K562 (cell line): ENCODE data around the gene KRTAP10-4. TPM values are rescaled to one million over a fixed set of nuclear protein-coding genes. Genes with fewer than 3 reads are reported as not detected.
A peak's percentile ranks its signal among the peaks of the same experiment; 100 is the strongest.

Experiments used
- COPS2 ChIP-seq: fragments of 450-650 bp; conservative IDR thresholded peaks from 2 replicates; pipeline ENCODE4 v1.6.1; 2016; ENCODE audit warnings: mild to moderate bottlenecking, moderate library complexity
- E2F1 ChIP-seq: sonication (generic); formaldehyde crosslinking; IDR thresholded peaks from 2 replicates; pipeline ENCODE4 v1.8.1; 2023; ENCODE audit warnings: mild to moderate bottlenecking, missing genetic modification reagents, moderate library complexity
- ELF2 ChIP-seq: fragments of 250-450 bp; sonication (Bioruptor Pico); IDR thresholded peaks from 2 replicates; pipeline ENCODE4 v1.5.0; 2021; ENCODE audit warnings: mild to moderate bottlenecking
- ELK3 ChIP-seq: fragments of 450-650 bp; formaldehyde crosslinking; IDR thresholded peaks from 2 replicates; pipeline ENCODE4 v1.4.0; 2020; ENCODE audit warnings: mild to moderate bottlenecking
- EP400 ChIP-seq: fragments of 450-650 bp; IDR thresholded peaks from 2 replicates; pipeline ENCODE4 v1.6.1; 2017; ENCODE audit warnings: antibody characterized with exemption, mild to moderate bottlenecking, moderate library complexity
- FOXM1 ChIP-seq, 2 experiments: fragments of 450-650 bp in 1 of 2; sonication (generic) in 1 of 2; formaldehyde crosslinking in 1 of 2; IDR thresholded peaks; 2 replicates each; pipeline versions ENCODE4 v1.6.1 to v1.9.0; 2017 to 2022; ENCODE audit warnings: low read depth in 2 of 2, mild to moderate bottlenecking in 2 of 2, missing genetic modification reagents in 1 of 2, moderate library complexity in 1 of 2
- HOXB6 ChIP-seq: fragments of 250-450 bp; sonication (Bioruptor Pico); IDR thresholded peaks from 2 replicates; pipeline ENCODE4 v1.5.1; 2022; ENCODE audit warnings: mild to moderate bottlenecking, borderline replicate concordance
- JUND ChIP-seq, 2 experiments: IDR thresholded peaks; 2 replicates in 1 of 2; 3 replicates in 1 of 2; pipeline ENCODE4 v1.6.1; 2011; ENCODE audit warnings: borderline replicate concordance in 2 of 2, low read depth in 2 of 2, low read length in 2 of 2, improper control_type of control experiment in 1 of 2, missing biosample characterization in 1 of 2, missing genetic modification characterization in 1 of 2, missing genetic modification reagents in 1 of 2
- KAT2B ChIP-seq: IDR thresholded peaks from one replicate; pipeline ENCODE4 v1.6.1; 2012; ENCODE audit warnings: low read depth, mild to moderate bottlenecking, control low read depth, inconsistent platforms, low read length, moderate library complexity
- KDM1A ChIP-seq, 2 experiments: fragments of 450-650 bp; IDR thresholded peaks; 2 replicates each; pipeline ENCODE4 v1.6.1; 2016; ENCODE audit warnings: mild to moderate bottlenecking in 2 of 2
- MAZ ChIP-seq, 2 experiments: fragments of 450-650 bp in 1 of 2; sonication (generic) in 1 of 2; formaldehyde crosslinking; IDR thresholded peaks in 1 of 2; conservative IDR thresholded peaks in 1 of 2; 2 replicates each; pipeline versions ENCODE4 v1.4.0 to v1.5.0; 2020; ENCODE audit warnings: mild to moderate bottlenecking in 1 of 2, missing genetic modification reagents in 1 of 2
- MTA2 ChIP-seq: fragments of 450-650 bp; IDR thresholded peaks from 2 replicates; pipeline ENCODE4 v1.6.1; 2016; ENCODE audit warnings: low read depth
- NR4A1 ChIP-seq, 2 experiments: fragments of 250-450 bp in 1 of 2; fragments of 450-650 bp in 1 of 2; sonication (Bioruptor Pico) in 1 of 2; IDR thresholded peaks; 2 replicates each; pipeline versions ENCODE4 v1.4.0 to v1.6.1; 2016 to 2020; ENCODE audit warnings: mild to moderate bottlenecking in 2 of 2, missing compliant biosample characterization in 1 of 2, missing genetic modification characterization in 1 of 2, moderate library complexity in 1 of 2
- POLR2G ChIP-seq: fragments of 200-400 bp; formaldehyde crosslinking; IDR thresholded peaks from 2 replicates; pipeline ENCODE4 v1.6.1; 2017; ENCODE audit warnings: low read depth, mild to moderate bottlenecking, antibody characterized with exemption, low read length, moderate library complexity
- PTBP1 ChIP-seq: fragments of 200-400 bp; formaldehyde crosslinking; IDR thresholded peaks from 2 replicates; pipeline ENCODE4 v1.6.1; 2017; ENCODE audit warnings: low read depth, low read length
- RAD21 ChIP-seq, 2 experiments: fragments of 250-450 bp in 1 of 2; fragments of 450-650 bp in 1 of 2; sonication (Bioruptor Pico) in 1 of 2; formaldehyde crosslinking in 1 of 2; IDR thresholded peaks in 1 of 2; conservative IDR thresholded peaks in 1 of 2; 2 replicates each; pipeline versions ENCODE4 v1.4.0 to v1.8.0; 2020 to 2022; ENCODE audit warnings: mild to moderate bottlenecking in 2 of 2, moderate library complexity in 1 of 2
- SMARCA4 ChIP-seq: fragments of 450-650 bp; IDR thresholded peaks from 2 replicates; pipeline ENCODE4 v1.6.1; 2016
- ZBED1 ChIP-seq: IDR thresholded peaks from 2 replicates; pipeline ENCODE4 v1.6.1; 2014
- ZBTB8A ChIP-seq: fragments of 450-650 bp; IDR thresholded peaks from 2 replicates; pipeline ENCODE4 v1.6.1; 2018; ENCODE audit warnings: mild to moderate bottlenecking, moderate library complexity; ENCODE audit not compliant: partially characterized antibody
- ZFP36 ChIP-seq: fragments of 150-350 bp; IDR thresholded peaks from 2 replicates; pipeline ENCODE4 v1.6.1; 2018; ENCODE audit warnings: low read length, low read depth; ENCODE audit not compliant: partially characterized antibody
- ZNF224 ChIP-seq: sonication (generic); formaldehyde crosslinking; IDR thresholded peaks from 2 replicates; pipeline ENCODE4 v1.8.0; 2022; ENCODE audit warnings: mild to moderate bottlenecking, missing genetic modification reagents
- ZNF695 ChIP-seq: fragments of 450-650 bp; formaldehyde crosslinking; IDR thresholded peaks from 2 replicates; pipeline ENCODE4 v1.4.0; 2020; ENCODE audit warnings: mild to moderate bottlenecking, moderate library complexity
- ZNF764 ChIP-seq: fragments of 250-450 bp; sonication (Bioruptor Pico); IDR thresholded peaks from 2 replicates; pipeline ENCODE4 v1.4.0; 2020; ENCODE audit warnings: low read depth, mild to moderate bottlenecking, moderate library complexity
- polyA plus RNA-seq, 8 experiments: library from polyadenylated mRNA; depleted of rRNA in 4 of 8; stranded (reverse) in 5 of 8; unstranded in 3 of 8; fragments of >200 nt; fragmentation: Nextera tagmentation in 2 of 8; fragmentation: Illumina TruSeq in 1 of 8; extraction: Ambion mirVana in 2 of 8; extraction: Trizol in 1 of 8; gene quantifications; 2 replicates each; pipeline versions ENCODE4 v1.2.1 to v1.2.3, GENCODE V29; 2011 to 2014; ENCODE audit warnings: inconsistent platforms in 1 of 8, missing spikeins in 1 of 8
- total RNA-seq, 7 experiments: library from RNA; depleted of rRNA in 6 of 7; stranded (reverse); fragments of >200 nt in 6 of 7; fragmentation: Illumina TruSeq in 2 of 7; extraction: Trizol in 2 of 7; gene quantifications; 2 replicates each; pipeline versions ENCODE4 v1.2.1 to v1.2.3, GENCODE V29; 2011 to 2021; ENCODE audit warnings: low replicate concordance in 1 of 7
- TF ChIP-seq, protein P1 (sequence below): fragments of 250-450 bp; sonication (Bioruptor Pico); IDR thresholded peaks from 2 replicates; pipeline ENCODE4 v1.4.0; 2020; ENCODE audit warnings: mild to moderate bottlenecking

Gene KRTAP10-4
- total and polyA plus RNA-seq, 9 of the 15 experiments (the other 6 are each of a cell fraction or from before 2014, with no cell fraction given), result not detected

DNA sequence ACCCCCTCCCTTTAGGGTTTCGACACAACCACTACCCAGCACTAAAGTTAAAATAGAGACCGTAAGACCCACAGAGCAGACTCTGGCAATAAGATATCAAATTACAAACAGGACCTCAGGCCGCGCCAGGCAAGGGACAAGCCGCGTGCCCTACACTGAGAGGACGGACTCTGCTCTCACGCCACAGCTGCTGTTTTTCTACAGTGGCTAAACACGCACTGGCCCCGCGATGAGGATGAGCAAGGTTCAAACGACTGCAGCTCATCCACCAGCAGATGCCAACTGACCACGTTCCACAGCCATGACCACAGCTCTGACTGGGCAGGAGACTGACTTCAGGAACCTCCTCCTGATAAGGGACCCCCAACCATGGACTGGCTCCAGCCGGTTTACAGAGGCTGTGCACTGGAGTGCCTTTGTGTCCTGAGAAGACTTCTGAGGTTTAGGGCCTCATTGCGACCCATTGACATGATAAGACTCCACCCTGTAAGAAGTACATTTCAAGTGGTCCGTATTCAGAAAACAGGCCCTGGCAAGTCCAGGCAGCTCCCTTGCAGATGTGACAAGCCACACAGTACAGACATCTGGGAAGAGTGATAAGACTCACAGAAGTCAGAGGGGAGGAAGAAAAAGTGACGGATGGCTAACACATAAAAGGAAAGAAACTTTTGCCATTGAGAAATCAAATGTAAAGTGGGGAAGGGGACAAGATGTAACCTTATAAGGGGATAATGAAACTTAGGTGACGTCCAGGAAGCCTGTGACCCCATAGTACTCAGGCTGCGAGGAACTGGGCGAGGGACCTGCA lies 20.3 kb downstream of the KRTAP10-4 start (continued):
- TF ChIP-seq ZNF224 (CRISPR knock-in tag) (no peak), E2F1 (CRISPR knock-in tag) (0 out of 2 replicates have a peak, but pooled peaks have one; percentile 26), PTBP1 (0 out of 2 replicates have a peak, but pooled peaks have one; percentile 44), MTA2 (peak; percentile 92), EP400 (peak; percentile 65; the same call in 1 of the 2 replicates), MAZ (CRISPR knock-in tag; conservative IDR thresholded peaks at IDR 0.05 in 1 of 2, IDR thresholded peaks at IDR 0.05 in 1 of 2) (peak in 1 of 2 experiments; percentile 49; a peak in 2 of 4 replicates), KDM1A (IDR thresholded peaks at IDR 0.05) (peak; percentile 72 to 84), HOXB6 (CRISPR knock-in tag) (no peak), KAT2B (peak; percentile 39), ZNF695 (CRISPR knock-in tag) (no peak), ZBTB8A (no peak), ZFP36 (peak; percentile 75), POLR2G (no peak), FOXM1 (IDR thresholded peaks at IDR 0.05; ENCODE audit: low read depth) (peak; percentile 76), FOXM1 (CRISPR knock-in tag; IDR thresholded peaks at IDR 0.05; ENCODE audit: low read depth) (no peak), ELK3 (no peak), NR4A1 (CRISPR knock-in tag; IDR thresholded peaks at IDR 0.05) (no peak), NR4A1 (tag; IDR thresholded peaks at IDR 0.05) (peak; percentile 98), JUND (IDR thresholded peaks at IDR 0.05; ENCODE audit: borderline replicate concordance, low read depth, low read length) (peak; percentile 54), JUND (tag; IDR thresholded peaks at IDR 0.05; ENCODE audit: borderline replicate concordance, low read depth, low read length) (peak; percentile 33; the same call in 1 of the 3 replicates), SMARCA4 (peak; percentile 95), ELF2 (CRISPR knock-in tag) (no peak), COPS2 (no peak), RAD21 (CRISPR knock-in tag; conservative IDR thresholded peaks at IDR 0.05 in 1 of 2, IDR thresholded peaks at IDR 0.05 in 1 of 2) (peak in 1 of 2 experiments; percentile 10; a peak in 1 of 4 replicates), ZNF764 (CRISPR knock-in tag) (no peak), ZBED1 (no peak)
- TF ChIP-seq, protein P1, sequence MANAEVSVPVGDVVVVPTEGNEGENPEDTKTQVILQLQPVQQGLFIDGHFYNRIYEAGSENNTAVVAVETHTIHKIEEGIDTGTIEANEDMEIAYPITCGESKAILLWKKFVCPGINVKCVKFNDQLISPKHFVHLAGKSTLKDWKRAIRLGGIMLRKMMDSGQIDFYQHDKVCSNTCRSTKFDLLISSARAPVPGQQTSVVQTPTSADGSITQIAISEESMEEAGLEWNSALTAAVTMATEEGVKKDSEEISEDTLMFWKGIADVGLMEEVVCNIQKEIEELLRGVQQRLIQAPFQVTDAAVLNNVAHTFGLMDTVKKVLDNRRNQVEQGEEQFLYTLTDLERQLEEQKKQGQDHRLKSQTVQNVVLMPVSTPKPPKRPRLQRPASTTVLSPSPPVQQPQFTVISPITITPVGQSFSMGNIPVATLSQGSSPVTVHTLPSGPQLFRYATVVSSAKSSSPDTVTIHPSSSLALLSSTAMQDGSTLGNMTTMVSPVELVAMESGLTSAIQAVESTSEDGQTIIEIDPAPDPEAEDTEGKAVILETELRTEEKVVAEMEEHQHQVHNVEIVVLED, result no peak
